HL-60 (cell line): ENCODE data around the gene GNGT2.

Source experiments
- DNase-seq, 2 experiments: peaks; one replicate each; pipeline ENCODE4 v3.0.0-alpha.2; 2010 to 2020; ENCODE audit warnings: low read depth in 1 of 2, low spot score in 1 of 2
- H3K27ac ChIP-seq: fragments of 250-450 bp; sonication (Bioruptor Pico); replicated peaks from 2 replicates; pipeline ENCODE4 v1.5.1; 2020; ENCODE audit warnings: mild to moderate bottlenecking, moderate library complexity
- H3K27me3 ChIP-seq: fragments of 250-450 bp; sonication (Bioruptor Pico); 2 replicates; pipeline ENCODE4 v1.5.1; 2021; ENCODE audit warnings: mild to moderate bottlenecking, moderate library complexity; ENCODE audit not compliant: insufficient read depth, poor library complexity, severe bottlenecking
- H3K4me3 ChIP-seq: replicated peaks from 2 replicates; pipeline ENCODE4 v1.5.1; 2011; ENCODE audit warnings: mild to moderate bottlenecking, control low read depth, low read length; ENCODE audit not compliant: insufficient read depth
- GABPA ChIP-seq: IDR thresholded peaks from 2 replicates; pipeline ENCODE4 v1.6.1; 2012; ENCODE audit warnings: low read depth
- POLR2AphosphoS5 ChIP-seq: IDR thresholded peaks from 2 replicates; pipeline ENCODE4 v1.6.1; 2012; ENCODE audit warnings: low read depth
- SPI1 ChIP-seq: IDR thresholded peaks from 2 replicates; pipeline ENCODE4 v1.6.1; 2012; ENCODE audit warnings: low read depth, mild to moderate bottlenecking, borderline replicate concordance
- TF ChIP-seq, protein P1 (sequence below): IDR thresholded peaks from 2 replicates; pipeline ENCODE4 v1.6.1; 2012; ENCODE audit warnings: low read depth; ENCODE audit not compliant: insufficient replicate concordance
- TF ChIP-seq, protein P2 (sequence below): IDR thresholded peaks from one replicate; pipeline ENCODE4 v1.5.1; 2011; ENCODE audit warnings: low read length, control low read depth, inconsistent platforms; ENCODE audit not compliant: insufficient read depth

The GNGT2 gene

DNA sequence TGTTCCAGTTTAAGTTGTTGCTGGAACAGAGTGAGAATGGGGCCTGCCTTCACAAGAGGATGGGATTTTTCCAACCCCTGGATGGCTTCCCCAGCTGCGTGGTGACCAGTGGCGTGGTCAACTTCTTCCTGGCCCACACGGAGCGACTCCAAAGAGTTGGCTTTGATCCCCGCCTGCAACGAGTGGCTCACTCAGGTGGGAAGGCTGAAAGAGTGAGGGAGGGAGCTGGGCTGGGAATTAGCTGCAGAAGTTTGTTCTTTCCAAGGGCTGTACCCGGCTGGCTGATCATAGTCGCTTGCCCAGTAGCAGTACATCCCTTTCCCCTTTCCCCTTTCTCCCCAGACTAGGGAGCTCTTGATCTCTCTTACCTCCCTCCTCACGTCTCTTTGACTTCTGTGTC, 41.7 kb downstream of the GNGT2 start:
- H3K27ac ChIP-seq, result no peak overlapping the region
- H3K27me3 ChIP-seq, result peaks cover 6% of the 10 kb centered on the region
- DNase-seq, result no peak
- TF ChIP-seq, protein P1, sequence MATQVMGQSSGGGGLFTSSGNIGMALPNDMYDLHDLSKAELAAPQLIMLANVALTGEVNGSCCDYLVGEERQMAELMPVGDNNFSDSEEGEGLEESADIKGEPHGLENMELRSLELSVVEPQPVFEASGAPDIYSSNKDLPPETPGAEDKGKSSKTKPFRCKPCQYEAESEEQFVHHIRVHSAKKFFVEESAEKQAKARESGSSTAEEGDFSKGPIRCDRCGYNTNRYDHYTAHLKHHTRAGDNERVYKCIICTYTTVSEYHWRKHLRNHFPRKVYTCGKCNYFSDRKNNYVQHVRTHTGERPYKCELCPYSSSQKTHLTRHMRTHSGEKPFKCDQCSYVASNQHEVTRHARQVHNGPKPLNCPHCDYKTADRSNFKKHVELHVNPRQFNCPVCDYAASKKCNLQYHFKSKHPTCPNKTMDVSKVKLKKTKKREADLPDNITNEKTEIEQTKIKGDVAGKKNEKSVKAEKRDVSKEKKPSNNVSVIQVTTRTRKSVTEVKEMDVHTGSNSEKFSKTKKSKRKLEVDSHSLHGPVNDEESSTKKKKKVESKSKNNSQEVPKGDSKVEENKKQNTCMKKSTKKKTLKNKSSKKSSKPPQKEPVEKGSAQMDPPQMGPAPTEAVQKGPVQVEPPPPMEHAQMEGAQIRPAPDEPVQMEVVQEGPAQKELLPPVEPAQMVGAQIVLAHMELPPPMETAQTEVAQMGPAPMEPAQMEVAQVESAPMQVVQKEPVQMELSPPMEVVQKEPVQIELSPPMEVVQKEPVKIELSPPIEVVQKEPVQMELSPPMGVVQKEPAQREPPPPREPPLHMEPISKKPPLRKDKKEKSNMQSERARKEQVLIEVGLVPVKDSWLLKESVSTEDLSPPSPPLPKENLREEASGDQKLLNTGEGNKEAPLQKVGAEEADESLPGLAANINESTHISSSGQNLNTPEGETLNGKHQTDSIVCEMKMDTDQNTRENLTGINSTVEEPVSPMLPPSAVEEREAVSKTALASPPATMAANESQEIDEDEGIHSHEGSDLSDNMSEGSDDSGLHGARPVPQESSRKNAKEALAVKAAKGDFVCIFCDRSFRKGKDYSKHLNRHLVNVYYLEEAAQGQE, result no peak
- no peak for TF ChIP-seq SPI1
- no peak overlapping the region for H3K4me3 ChIP-seq

DNA sequence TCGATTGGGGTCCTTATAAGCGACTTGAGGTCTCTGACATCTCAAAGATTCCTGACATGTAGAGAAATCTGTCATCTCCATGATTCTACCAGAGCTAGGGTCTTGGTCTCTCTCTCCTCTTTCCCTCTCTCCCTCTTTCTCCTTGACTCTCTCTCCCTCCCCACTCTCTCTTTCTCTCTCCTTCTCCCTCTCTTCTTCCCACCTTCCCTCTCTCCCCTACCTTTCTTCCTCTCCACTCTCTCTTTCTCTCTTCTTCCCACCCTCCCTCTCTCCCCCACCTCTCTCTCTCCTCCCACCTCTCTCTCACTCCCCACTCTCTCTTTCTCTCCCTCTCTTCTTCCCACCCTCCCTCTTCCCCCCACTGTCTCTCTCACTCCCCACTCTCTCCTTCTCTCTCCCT, 45.2 kb downstream of the GNGT2 start:
- DNase-seq, result no peak
- Histone ChIP-seq H3K27ac (no peak overlapping the region), H3K27me3 (peaks cover 6% of the 10 kb centered on the region), H3K4me3 (no peak overlapping the region)
- no peak for TF ChIP-seq POLR2AphosphoS5
- TF ChIP-seq, protein P2, sequence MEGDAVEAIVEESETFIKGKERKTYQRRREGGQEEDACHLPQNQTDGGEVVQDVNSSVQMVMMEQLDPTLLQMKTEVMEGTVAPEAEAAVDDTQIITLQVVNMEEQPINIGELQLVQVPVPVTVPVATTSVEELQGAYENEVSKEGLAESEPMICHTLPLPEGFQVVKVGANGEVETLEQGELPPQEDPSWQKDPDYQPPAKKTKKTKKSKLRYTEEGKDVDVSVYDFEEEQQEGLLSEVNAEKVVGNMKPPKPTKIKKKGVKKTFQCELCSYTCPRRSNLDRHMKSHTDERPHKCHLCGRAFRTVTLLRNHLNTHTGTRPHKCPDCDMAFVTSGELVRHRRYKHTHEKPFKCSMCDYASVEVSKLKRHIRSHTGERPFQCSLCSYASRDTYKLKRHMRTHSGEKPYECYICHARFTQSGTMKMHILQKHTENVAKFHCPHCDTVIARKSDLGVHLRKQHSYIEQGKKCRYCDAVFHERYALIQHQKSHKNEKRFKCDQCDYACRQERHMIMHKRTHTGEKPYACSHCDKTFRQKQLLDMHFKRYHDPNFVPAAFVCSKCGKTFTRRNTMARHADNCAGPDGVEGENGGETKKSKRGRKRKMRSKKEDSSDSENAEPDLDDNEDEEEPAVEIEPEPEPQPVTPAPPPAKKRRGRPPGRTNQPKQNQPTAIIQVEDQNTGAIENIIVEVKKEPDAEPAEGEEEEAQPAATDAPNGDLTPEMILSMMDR, result no peak
- TF ChIP-seq, protein P1, result no peak
- TF ChIP-seq GABPA, result no peak
- no peak for TF ChIP-seq SPI1

DNA sequence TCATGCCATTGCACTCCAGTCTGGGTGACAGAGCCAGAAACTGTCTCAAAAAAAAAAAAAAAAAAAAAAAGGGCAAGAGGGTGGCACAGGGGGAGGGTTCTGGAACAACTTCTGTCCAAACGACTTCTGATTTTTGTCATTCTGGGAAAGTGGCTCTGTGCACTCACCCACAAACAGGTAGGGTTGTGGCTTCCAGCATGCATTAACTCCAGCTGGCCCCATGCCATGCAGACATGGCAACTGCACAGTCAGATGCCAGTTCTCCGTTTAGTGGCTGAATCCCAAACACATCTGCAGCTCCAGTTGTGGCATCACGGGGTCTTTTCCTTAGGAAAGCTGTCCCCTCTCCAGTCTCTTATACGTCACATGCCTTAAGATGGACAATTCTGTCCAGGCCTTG, 47.5 kb downstream of the GNGT2 start:
- TF ChIP-seq GABPA, result no peak
- TF ChIP-seq, protein P2, result no peak
- TF ChIP-seq POLR2AphosphoS5, result no peak
- TF ChIP-seq, protein P1, result no peak
- TF ChIP-seq SPI1, result no peak
- H3K27me3 ChIP-seq, result peaks cover under 1% of the 10 kb centered on the region
- H3K4me3 ChIP-seq, result no peak overlapping the region
- DNase-seq, result no peak
- H3K27ac ChIP-seq, result no peak overlapping the region

DNA sequence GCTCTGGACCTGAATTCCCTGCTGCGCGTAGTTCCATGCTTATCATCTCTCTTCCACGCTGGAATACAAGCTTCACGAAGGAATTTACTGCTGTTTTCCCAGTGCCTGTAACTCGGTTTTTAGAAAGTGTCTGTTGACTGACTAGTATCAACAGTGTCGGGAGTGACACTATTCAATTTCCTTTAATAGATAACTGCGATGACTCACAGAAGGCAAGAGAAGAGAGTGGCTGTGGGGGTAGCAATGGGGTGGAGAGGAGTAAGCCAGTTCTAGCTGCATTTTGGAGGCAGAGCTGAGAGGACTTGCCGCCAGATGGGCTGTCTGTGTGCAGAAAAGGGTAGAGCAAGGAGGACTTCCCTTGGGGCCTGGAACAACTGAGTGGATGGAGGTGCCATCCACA, 52.6 kb downstream of the GNGT2 start:
- Histone ChIP-seq H3K27ac (no peak overlapping the region), H3K4me3 (no peak overlapping the region), H3K27me3 (no peaks in the 10 kb centered on the region)
- no peak for DNase-seq
- TF ChIP-seq, protein P1, result no peak
- TF ChIP-seq, protein P2, result no peak
- TF ChIP-seq SPI1, result no peak
- TF ChIP-seq POLR2AphosphoS5, result no peak
- no peak for TF ChIP-seq GABPA
